Fibroblast of lung (primary cell): Measurements from ENCODE around the gene LOXL4. TPM values are rescaled to one million over a fixed set of nuclear protein-coding genes. Genes with fewer than 3 reads are reported as not detected.

Source experiments
- DNase-seq, 2 donors: peaks; one replicate each; pipeline versions ENCODE4 v3.0.0 to v3.0.0-alpha.2; 2010; ENCODE audit warnings: low read depth in 2 of 2
- H2AFZ ChIP-seq: 2 replicates; pipeline ENCODE4 v1.5.1; 2012; ENCODE audit warnings: low read length, control low read depth, inconsistent platforms
- H3K27ac ChIP-seq: 2 replicates; pipeline ENCODE4 v1.5.1; 2011; ENCODE audit warnings: low read length, control low read depth; ENCODE audit not compliant: insufficient read depth
- H3K27me3 ChIP-seq: 2 replicates; pipeline ENCODE4 v1.5.1; 2011; ENCODE audit warnings: mild to moderate bottlenecking, low read length; ENCODE audit not compliant: control insufficient read depth, insufficient read depth
- H3K36me3 ChIP-seq: 2 replicates; pipeline ENCODE4 v1.5.1; 2011; ENCODE audit warnings: low read length; ENCODE audit not compliant: control insufficient read depth, insufficient read depth
- H3K4me1 ChIP-seq: 2 replicates; pipeline ENCODE4 v1.5.1; 2011; ENCODE audit warnings: low read length; ENCODE audit not compliant: control insufficient read depth, insufficient read depth; ENCODE audit errors: extremely low read depth
- H3K4me2 ChIP-seq: 2 replicates; pipeline ENCODE4 v1.5.1; 2011; ENCODE audit warnings: low read length, control low read depth; ENCODE audit not compliant: insufficient read depth; ENCODE audit errors: extremely low read depth
- H3K4me3 ChIP-seq, 4 experiments: fragments of 200-600 bp in 1 of 4; sonication (generic) in 1 of 4; replicated peaks in 1 of 4; 2 replicates each; pipeline ENCODE4 v1.5.1; 2011 to 2016; ENCODE audit warnings: low read length in 4 of 4, low read depth in 3 of 4, mild to moderate bottlenecking in 3 of 4, control low read depth in 2 of 4, inconsistent platforms in 1 of 4, mixed read lengths in 1 of 4; ENCODE audit not compliant: insufficient read depth in 1 of 4; ENCODE audit errors: control extremely low read depth in 1 of 4
- H3K79me2 ChIP-seq: 2 replicates; pipeline ENCODE4 v1.5.1; 2012; ENCODE audit warnings: mild to moderate bottlenecking, low read length, inconsistent platforms; ENCODE audit not compliant: control insufficient read depth, insufficient read depth
- H3K9ac ChIP-seq: 2 replicates; pipeline ENCODE4 v1.5.1; 2011; ENCODE audit warnings: mild to moderate bottlenecking, low read length, control low read depth; ENCODE audit not compliant: insufficient read depth
- H3K9me3 ChIP-seq: 2 replicates; pipeline ENCODE4 v1.5.1; 2012; ENCODE audit warnings: low read depth, low read length; ENCODE audit not compliant: control insufficient read depth, insufficient read depth
- H4K20me1 ChIP-seq: 2 replicates; pipeline ENCODE4 v1.5.1; 2011; ENCODE audit warnings: low read length; ENCODE audit not compliant: control insufficient read depth, insufficient read depth; ENCODE audit errors: extremely low read depth
- CTCF ChIP-seq, 2 donors: IDR thresholded peaks in 1 of 2; conservative IDR thresholded peaks in 1 of 2; 1 replicate in 1 of 2; 2 replicates in 1 of 2; pipeline ENCODE4 v1.5.1; 2011 to 2012; ENCODE audit warnings: low read length in 2 of 2, control low read depth in 1 of 2, inconsistent platforms in 1 of 2, low read depth in 1 of 2, mild to moderate bottlenecking in 1 of 2
- EZH2 ChIP-seq: IDR thresholded peaks from 2 replicates; pipeline ENCODE4 v1.5.1; 2012; ENCODE audit warnings: low read length, control low read depth, mild to moderate bottlenecking; ENCODE audit errors: missing control alignments
- polyA plus RNA-seq, 2 donors: library from polyadenylated mRNA; depleted of rRNA in 1 of 2; stranded (reverse) in 1 of 2; unstranded in 1 of 2; fragments of >200 nt; gene quantifications; 2 replicates each; pipeline ENCODE4 v1.2.1, GENCODE V29; 2011 to 2012; ENCODE audit warnings: missing spikeins in 1 of 2
- total RNA-seq: library from RNA; depleted of rRNA; stranded (reverse); fragments of >200 nt; gene quantifications from 2 replicates; pipeline ENCODE4 v1.2.1, GENCODE V29; 2014

The LOXL4 gene
- total and polyA plus RNA-seq, 2 donors (not counting 1 experiment from before 2014, with no cell fraction given), result 73.0 to 75.1 TPM

DNA sequence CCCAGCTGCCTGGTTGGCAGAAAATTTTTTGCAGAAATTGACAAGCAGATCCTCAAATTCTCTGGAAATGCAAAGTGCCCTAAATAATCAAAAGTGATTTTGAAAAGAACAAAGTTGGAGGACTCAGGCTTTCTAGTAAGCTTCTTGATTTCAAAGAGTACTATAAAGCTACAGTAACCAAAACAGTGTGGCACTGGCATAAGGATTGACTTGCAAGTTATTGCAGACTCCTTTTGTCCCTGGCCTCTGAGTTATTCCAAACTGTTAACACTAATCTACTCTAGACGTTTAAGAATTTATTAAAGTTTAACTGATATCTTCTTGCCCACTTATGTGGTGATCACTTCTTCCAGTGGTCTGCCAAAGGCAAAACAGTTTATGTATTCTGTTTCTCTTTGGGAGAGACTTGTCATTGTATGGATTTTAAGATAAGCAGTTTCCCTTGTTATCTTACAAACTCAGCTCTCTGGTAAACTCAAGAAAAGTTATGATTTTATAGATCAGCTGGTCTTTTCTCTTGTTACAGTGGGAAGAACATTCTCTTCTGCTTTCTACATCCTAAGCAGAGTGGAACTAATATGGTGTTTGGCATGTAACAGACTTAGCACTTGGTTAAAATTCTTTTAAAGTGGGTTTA lies 41.4 kb downstream of the LOXL4 start:
- H3K4me2 ChIP-seq, result no peak overlapping the region
- no peak for DNase-seq
- no peaks in the 10 kb centered on the region for H3K36me3 ChIP-seq
- peaks cover 17% of the 10 kb centered on the region for H3K79me2 ChIP-seq
- H3K4me3 ChIP-seq, result no peak overlapping the region
- H4K20me1 ChIP-seq, result no peaks in the 10 kb centered on the region
- H3K4me1 ChIP-seq, result peaks cover 18% of the 10 kb centered on the region
- TF ChIP-seq EZH2 (no peak), CTCF (conservative IDR thresholded peaks at IDR 0.05 in 1 of 2, IDR thresholded peaks at IDR 0.05 in 1 of 2; ENCODE audit: low read depth in 1 of 2, low read length in 2 of 2) (no peak)
- H3K9me3 ChIP-seq, result no peaks in the 10 kb centered on the region
- no peak overlapping the region for H3K27ac ChIP-seq
- H2AFZ ChIP-seq, result no peak overlapping the region
- H3K9ac ChIP-seq, result no peak overlapping the region
- H3K27me3 ChIP-seq, result no peaks in the 10 kb centered on the region

DNA sequence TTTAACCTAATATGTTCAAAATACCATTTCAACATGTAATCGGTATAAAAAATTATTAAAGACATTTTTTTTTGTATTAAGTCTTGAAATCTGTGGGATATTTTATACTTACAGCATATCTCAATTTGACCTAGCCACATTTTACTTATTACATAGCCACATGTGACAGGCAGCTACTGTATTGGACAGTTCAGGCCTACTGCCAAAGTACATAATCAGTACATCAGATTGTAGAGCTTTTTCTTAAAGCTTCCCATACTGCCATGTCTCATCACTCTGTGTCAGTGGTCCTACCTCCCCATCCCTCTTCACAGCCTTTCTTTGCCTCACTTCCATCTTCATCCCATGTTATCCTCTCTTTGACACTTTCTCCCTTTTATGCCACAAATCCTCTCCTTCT lies 43.0 kb downstream of the LOXL4 start:
- TF ChIP-seq CTCF (conservative IDR thresholded peaks at IDR 0.05 in 1 of 2, IDR thresholded peaks at IDR 0.05 in 1 of 2; ENCODE audit: low read depth in 1 of 2, low read length in 2 of 2) (no peak), EZH2 (no peak)
- Histone ChIP-seq H3K4me1 (peaks cover 18% of the 10 kb centered on the region), H3K27ac (peak overlapping the region; percentile 29), H4K20me1 (no peaks in the 10 kb centered on the region), H3K79me2 (peaks cover 15% of the 10 kb centered on the region), H3K4me2 (peak overlapping the region; percentile 66), H3K27me3 (no peaks in the 10 kb centered on the region), H3K4me3 (no peak overlapping the region), H3K36me3 (no peaks in the 10 kb centered on the region), H2AFZ (no peak overlapping the region), H3K9me3 (no peaks in the 10 kb centered on the region), H3K9ac (no peak overlapping the region)
- peak; percentile 21 to 23 for DNase-seq

DNA sequence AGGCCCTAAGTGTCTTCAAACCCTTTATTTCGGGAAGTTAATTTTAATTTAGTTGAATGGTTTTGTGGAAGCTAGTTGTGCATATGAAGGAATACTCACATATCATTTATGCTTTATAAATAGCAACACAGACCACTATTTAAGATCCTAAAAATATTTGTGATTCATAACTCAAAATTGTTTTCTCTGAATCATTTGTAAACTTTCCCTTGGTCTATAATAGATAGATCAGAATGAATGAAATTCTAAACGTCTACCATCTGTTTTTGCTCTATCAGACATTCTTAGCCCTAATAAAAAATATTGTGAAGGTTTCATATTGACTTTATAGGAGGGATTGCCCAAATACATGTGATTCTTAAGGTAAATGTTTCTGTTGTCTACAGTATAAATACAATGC lies 43.5 kb downstream of the LOXL4 start:
- Histone ChIP-seq H3K9ac (no peak overlapping the region), H3K36me3 (no peaks in the 10 kb centered on the region), H3K4me2 (peak overlapping the region; percentile 72), H3K9me3 (no peaks in the 10 kb centered on the region), H3K27ac (peak overlapping the region; percentile 30), H2AFZ (no peak overlapping the region), H3K27me3 (no peaks in the 10 kb centered on the region), H3K4me3 (no peak overlapping the region), H3K79me2 (peaks cover 15% of the 10 kb centered on the region), H3K4me1 (peaks cover 18% of the 10 kb centered on the region), H4K20me1 (no peaks in the 10 kb centered on the region)
- TF ChIP-seq EZH2, result no peak
- no peak for TF ChIP-seq CTCF (conservative IDR thresholded peaks at IDR 0.05 in 1 of 2, IDR thresholded peaks at IDR 0.05 in 1 of 2; ENCODE audit: low read depth in 1 of 2, low read length in 2 of 2)
- peak; percentile 26 to 31 for DNase-seq
